Osteoblast (primary cell): ENCODE data around the gene JPT1. TPM values are rescaled to one million over a fixed set of nuclear protein-coding genes. Genes with fewer than 3 reads are reported as not detected.

Experiments used
- DNase-seq: peaks from one replicate; pipeline ENCODE4 v3.0.0; 2011; ENCODE audit warnings: low spot score, mixed read lengths; ENCODE audit not compliant: insufficient read length; ENCODE audit errors: missing footprints
- H2AFZ ChIP-seq: 2 replicates; pipeline ENCODE4 v1.6.0; 2011; ENCODE audit warnings: mild to moderate bottlenecking, low read length
- H3K27ac ChIP-seq: 2 replicates; pipeline ENCODE4 v1.5.1; 2011; ENCODE audit warnings: mild to moderate bottlenecking, low read depth, low read length, moderate library complexity
- H3K27me3 ChIP-seq: 2 replicates; pipeline ENCODE4 v1.6.0; 2012; ENCODE audit warnings: mild to moderate bottlenecking, control low read depth, inconsistent platforms, low read length, moderate library complexity; ENCODE audit not compliant: insufficient read depth
- H3K36me3 ChIP-seq: 2 replicates; pipeline ENCODE4 v1.5.1; 2011; ENCODE audit warnings: mild to moderate bottlenecking, low read length, control low read depth, moderate library complexity; ENCODE audit not compliant: insufficient read depth
- H3K4me1 ChIP-seq: 2 replicates; pipeline ENCODE4 v1.5.1; 2011; ENCODE audit warnings: mild to moderate bottlenecking, low read length, control low read depth, moderate library complexity; ENCODE audit not compliant: insufficient read depth
- H3K4me2 ChIP-seq: 2 replicates; pipeline ENCODE4 v1.6.0; 2011; ENCODE audit warnings: mild to moderate bottlenecking, low read length; ENCODE audit not compliant: insufficient read depth
- H3K4me3 ChIP-seq: fragments of 200-600 bp; sonication (generic); 3 replicates; pipeline ENCODE4 v1.5.1; 2012; ENCODE audit warnings: mild to moderate bottlenecking, low read length, inconsistent platforms; ENCODE audit not compliant: insufficient read depth
- H3K79me2 ChIP-seq: 2 replicates; pipeline ENCODE4 v1.6.0; 2012; ENCODE audit warnings: mild to moderate bottlenecking, low read length, control low read depth, inconsistent platforms; ENCODE audit not compliant: insufficient read depth
- H3K9me3 ChIP-seq: 2 replicates; pipeline ENCODE4 v1.5.1; 2011; ENCODE audit warnings: low read depth, low read length, control low read depth
- H4K20me1 ChIP-seq: 2 replicates; pipeline ENCODE4 v1.6.0; 2012; ENCODE audit warnings: mild to moderate bottlenecking, low read length, control low read depth; ENCODE audit not compliant: insufficient read depth
- total RNA-seq: library from RNA; depleted of rRNA; stranded (reverse); fragments of >200 nt; gene quantifications from 2 replicates; pipeline ENCODE4 v1.2.3, GENCODE V29; 2012
- TF ChIP-seq, protein P1 (sequence below): IDR thresholded peaks from 2 replicates; pipeline ENCODE4 v1.5.1; 2011; ENCODE audit warnings: mild to moderate bottlenecking, low read depth, low read length, moderate library complexity; ENCODE audit errors: extremely low read depth

The JPT1 gene
- total RNA-seq = 55.7 and 60.8 TPM in 2 replicates

GRCh38 chr17:75154195-75155106 is at the start of gene JPT1:
Gene JPT1, minus strand, starts transcription at chr17:75154512. Its CDS starts 115 bp downstream, at chr17:75154397.
- Histone ChIP-seq H3K9me3 (no peaks in the 10 kb centered on the region), H3K4me2 (peak within 1 kb of the TSS; percentile 100), H3K4me3 (peak within 1 kb of the TSS; percentile 96), H3K36me3 (no peaks in the 10 kb centered on the region), H4K20me1 (peaks cover 17% of the 10 kb centered on the region), H2AFZ (peak within 1 kb of the TSS; percentile 77), H3K27ac (peak within 1 kb of the TSS; percentile 76), H3K27me3 (no peaks in the 10 kb centered on the region), H3K4me1 (peaks cover 21% of the 10 kb centered on the region), H3K79me2 (peaks cover 48% of the 10 kb centered on the region)
- peak; percentile 100 for DNase-seq
- TF ChIP-seq, protein P1, sequence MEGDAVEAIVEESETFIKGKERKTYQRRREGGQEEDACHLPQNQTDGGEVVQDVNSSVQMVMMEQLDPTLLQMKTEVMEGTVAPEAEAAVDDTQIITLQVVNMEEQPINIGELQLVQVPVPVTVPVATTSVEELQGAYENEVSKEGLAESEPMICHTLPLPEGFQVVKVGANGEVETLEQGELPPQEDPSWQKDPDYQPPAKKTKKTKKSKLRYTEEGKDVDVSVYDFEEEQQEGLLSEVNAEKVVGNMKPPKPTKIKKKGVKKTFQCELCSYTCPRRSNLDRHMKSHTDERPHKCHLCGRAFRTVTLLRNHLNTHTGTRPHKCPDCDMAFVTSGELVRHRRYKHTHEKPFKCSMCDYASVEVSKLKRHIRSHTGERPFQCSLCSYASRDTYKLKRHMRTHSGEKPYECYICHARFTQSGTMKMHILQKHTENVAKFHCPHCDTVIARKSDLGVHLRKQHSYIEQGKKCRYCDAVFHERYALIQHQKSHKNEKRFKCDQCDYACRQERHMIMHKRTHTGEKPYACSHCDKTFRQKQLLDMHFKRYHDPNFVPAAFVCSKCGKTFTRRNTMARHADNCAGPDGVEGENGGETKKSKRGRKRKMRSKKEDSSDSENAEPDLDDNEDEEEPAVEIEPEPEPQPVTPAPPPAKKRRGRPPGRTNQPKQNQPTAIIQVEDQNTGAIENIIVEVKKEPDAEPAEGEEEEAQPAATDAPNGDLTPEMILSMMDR = no peak

DNA sequence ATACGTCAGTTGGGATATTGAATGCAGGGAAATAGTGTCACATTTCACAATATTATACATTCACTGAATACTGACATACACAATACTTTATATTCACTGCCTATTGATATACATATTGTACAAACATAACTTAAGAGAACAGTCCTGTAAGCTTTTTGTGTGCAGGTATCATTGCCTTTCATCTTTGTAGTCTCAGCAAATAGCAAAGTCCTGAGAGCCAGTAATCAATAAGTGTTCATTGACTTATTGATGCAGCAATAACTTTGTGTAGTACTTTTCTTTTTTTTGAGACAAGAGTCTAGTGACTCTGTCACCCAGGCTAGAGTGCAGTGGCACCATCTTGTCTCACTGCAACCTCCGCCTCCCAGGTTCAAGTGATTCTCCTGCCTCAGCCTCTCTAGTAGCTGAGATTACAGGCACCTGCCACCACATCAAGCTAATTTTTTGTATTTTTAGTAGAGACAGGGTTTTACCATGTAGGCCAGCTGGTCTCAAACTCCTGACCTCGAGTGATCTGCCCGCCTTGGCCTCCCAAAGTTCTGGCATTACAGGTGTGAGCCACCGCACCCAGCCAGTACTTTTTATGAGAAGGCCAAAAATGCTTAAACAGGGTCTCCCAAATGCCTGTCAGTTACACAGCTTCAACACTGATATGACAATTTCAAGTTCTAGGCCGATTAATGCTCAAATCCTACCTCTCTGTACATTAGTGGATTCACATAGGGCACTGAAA is 45.7 kb upstream of the JPT1 start:
- Histone ChIP-seq H3K27me3 (no peaks in the 10 kb centered on the region), H3K9me3 (no peaks in the 10 kb centered on the region), H3K4me2 (no peak overlapping the region), H2AFZ (no peak overlapping the region), H3K36me3 (no peaks in the 10 kb centered on the region), H3K4me3 (no peak overlapping the region), H3K27ac (no peak overlapping the region), H3K4me1 (no peaks in the 10 kb centered on the region), H3K79me2 (no peaks in the 10 kb centered on the region), H4K20me1 (no peaks in the 10 kb centered on the region)
- peak; percentile 13 for DNase-seq
- TF ChIP-seq, protein P1 = no peak

DNA sequence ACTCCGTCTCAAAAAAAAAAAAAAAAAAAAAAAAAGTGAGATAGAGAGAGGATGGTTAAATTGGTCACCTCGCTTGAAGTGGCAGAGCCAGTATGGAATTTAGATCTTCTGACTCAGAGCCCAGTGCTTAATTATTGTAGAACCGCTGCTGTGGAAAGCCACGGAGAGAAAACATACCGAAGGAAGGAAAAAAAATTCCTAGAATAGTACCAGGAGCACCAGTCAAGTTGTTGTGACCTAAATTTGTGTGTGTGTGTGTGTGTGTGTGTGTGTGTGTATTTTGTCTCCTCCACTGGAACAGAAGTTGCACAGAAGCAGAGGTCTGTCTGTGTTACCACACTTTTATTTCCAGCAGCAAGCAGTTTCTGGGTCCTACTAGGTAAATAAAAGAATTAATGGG is 40.6 kb upstream of the JPT1 start:
- TF ChIP-seq, protein P1 = no peak
- DNase-seq = peak; percentile 87
- no peaks in the 10 kb centered on the region for H3K79me2 ChIP-seq
- H3K27me3 ChIP-seq = no peaks in the 10 kb centered on the region
- H2AFZ ChIP-seq = peak overlapping the region; percentile 54
- H4K20me1 ChIP-seq = no peaks in the 10 kb centered on the region
- no peak overlapping the region for H3K27ac ChIP-seq
- H3K4me2 ChIP-seq = peak overlapping the region; percentile 30
- no peaks in the 10 kb centered on the region for H3K36me3 ChIP-seq
- no peak overlapping the region for H3K4me3 ChIP-seq
- H3K9me3 ChIP-seq = no peaks in the 10 kb centered on the region
- H3K4me1 ChIP-seq = no peaks in the 10 kb centered on the region

GRCh38 chr17:75191584-75191983 is 37.3 kb upstream of the JPT1 start:
- no peak overlapping the region for H3K4me3 ChIP-seq
- no peaks in the 10 kb centered on the region for H3K27me3 ChIP-seq
- no peak for DNase-seq
- H2AFZ ChIP-seq = peak overlapping the region; percentile 22
- H3K4me1 ChIP-seq = no peaks in the 10 kb centered on the region
- no peaks in the 10 kb centered on the region for H3K79me2 ChIP-seq
- no peaks in the 10 kb centered on the region for H3K36me3 ChIP-seq
- TF ChIP-seq, protein P1 = no peak
- no peak overlapping the region for H3K27ac ChIP-seq
- no peak overlapping the region for H3K4me2 ChIP-seq
- H4K20me1 ChIP-seq = no peaks in the 10 kb centered on the region
- no peaks in the 10 kb centered on the region for H3K9me3 ChIP-seq
